Subcutaneous adipose tissue (tissue), 4 donors: ENCODE data around the gene CIT. TPM values are rescaled to one million over a fixed set of nuclear protein-coding genes. Genes with fewer than 3 reads are reported as not detected.

ENCODE experiments used
- CTCF ChIP-seq: fragments of 450-650 bp; IDR thresholded peaks from one replicate; pipeline ENCODE4 v1.5.1; 2016; ENCODE audit warnings: low read depth, mild to moderate bottlenecking, control low read depth, antibody characterized with exemption, moderate library complexity
- total RNA-seq, 4 donors: library from RNA; depleted of rRNA; stranded (reverse); fragments of >200 nt; gene quantifications; one replicate each; pipeline ENCODE4 v1.1.0, GENCODE V29; 2016

The CIT gene
- total RNA-seq, 4 donors from 2014 or later, result 1.3 to 5.3 (median 5.1) TPM

GRCh38 chr12:119665164-119665929 is 211.8 kb downstream of the CIT start:
- TF ChIP-seq CTCF, result no peak

- TF ChIP-seq CTCF, result no peak
These were observed 212.5 kb downstream of the CIT start for GRCh38 chr12:119664642-119665041.

DNA sequence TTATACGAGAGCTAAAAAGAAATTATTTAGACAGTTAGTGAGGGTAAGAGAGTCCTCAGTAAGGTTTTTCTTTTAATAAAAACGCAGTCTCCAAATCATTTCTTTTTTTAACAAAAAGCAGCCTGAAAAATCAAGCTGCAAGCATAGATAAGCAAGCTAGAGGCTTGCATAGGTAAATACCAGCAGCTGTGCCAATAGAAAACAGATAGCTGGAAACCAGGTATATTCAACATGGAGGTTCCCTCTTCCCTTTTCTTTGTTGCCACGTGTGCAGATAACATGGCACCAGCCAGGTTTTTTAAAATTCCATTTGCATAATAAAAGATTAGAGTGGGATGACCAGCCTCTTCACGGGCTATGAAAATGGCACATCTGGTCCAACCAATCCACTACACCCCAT is 215.2 kb downstream of the CIT start:
- no peak for TF ChIP-seq CTCF

DNA sequence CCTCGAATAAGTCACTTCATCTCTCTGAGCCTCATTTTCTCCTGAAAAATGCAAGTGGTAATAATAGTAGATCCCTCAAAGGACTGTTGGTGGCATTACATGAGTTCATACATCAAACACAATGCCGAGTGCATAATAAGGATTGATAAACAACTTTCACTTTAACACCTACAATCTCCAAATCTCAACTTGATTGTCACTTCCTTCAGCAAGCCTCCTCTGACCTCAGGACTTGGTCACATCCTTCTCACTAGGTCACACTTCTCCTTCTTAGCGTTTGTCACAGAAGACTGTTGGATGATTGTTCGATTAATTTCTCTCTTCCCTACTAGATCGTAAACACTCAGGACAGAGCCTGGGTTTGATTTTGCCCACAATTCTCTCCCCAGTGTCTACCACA is 217.0 kb downstream of the CIT start:
- TF ChIP-seq CTCF, result no peak

DNA sequence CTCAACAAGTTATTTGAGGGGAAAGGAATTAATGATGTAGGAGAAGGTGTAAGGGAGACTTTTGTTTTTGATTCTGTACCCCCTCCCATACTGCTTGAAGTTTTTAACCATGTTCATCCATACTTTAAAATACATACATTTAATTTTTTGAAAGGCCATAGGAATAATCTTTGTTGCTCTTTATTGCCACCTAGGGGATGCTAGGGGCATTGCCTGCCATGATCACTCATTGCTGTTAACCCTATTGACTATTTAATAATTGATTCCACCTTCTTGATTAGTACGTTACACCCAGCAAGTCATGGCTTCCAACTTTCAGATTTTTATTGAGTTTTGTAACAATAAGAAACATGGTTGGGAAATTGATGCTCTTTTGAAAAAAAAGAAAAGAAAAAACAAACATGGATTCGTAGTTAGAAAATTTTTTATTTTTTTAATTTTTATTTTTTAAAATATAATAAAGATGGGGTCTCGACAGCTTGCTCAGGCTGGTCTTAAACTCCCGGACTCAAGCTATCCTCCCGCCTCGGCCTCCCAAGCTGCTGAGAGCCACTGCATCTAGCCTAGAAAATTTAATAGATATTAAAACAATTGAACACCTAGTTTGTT is 217.7 kb downstream of the CIT start:
- no peak for TF ChIP-seq CTCF

- no peak for TF ChIP-seq CTCF
These were observed 224.5 kb downstream of the CIT start for GRCh38 chr12:119652665-119653064.

- TF ChIP-seq CTCF, result no peak
These were observed 227.8 kb downstream of the CIT start for GRCh38 chr12:119649202-119649808.
